ENCODE results near the gene DGKD.

GRCh38 chr2:233492751-233493150 is 138.5 kb downstream of the DGKD start:
- TF ChIP-seq CTCF (IDR thresholded peaks at IDR 0.05; ENCODE audit: insufficient read depth, low read depth, low read length) (no peak), EZH2 (IDR thresholded peaks at IDR 0.05; ENCODE audit: insufficient read depth, low read length) (no peak)
